Measurements from ENCODE around the gene ISG15. TPM values are rescaled to one million over a fixed set of nuclear protein-coding genes. Genes with fewer than 3 reads are reported as not detected.

Gene ISG15
- polyA plus RNA-seq, 1 of the 3 experiments (the other 2 are of a cell fraction): 28.6 TPM

DNA sequence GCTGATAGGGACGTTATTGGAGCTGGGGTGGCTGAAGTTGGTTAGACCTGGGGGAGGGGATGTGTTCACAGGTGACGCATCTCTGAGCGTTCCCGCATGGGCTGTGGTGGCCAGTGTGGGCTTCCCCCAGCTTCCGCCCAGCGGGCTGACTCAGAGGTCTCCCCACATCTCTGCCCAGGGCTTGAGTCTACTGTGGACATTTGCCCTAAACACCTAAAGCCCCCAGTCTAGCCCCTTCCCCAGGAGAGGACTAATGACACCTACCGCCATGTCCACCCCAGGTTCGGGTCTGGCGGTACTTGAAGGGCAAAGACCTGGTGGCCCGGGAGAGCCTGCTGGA lies 8.6 kb downstream of the ISG15 start:
- H3K27ac ChIP-seq (ENCODE audit: low read depth in 2 of 2, low read length in 1 of 2): no peak overlapping the region
- H3K9ac ChIP-seq: no peak overlapping the region
- peaks cover 0 to 6% of the 10 kb centered on the region in 2 experiments for H3K36me3 ChIP-seq (replicated peaks in 1 of 2; ENCODE audit: control insufficient read depth in 1 of 2, insufficient read depth in 2 of 2, low read length in 1 of 2)
- no peaks in the 10 kb centered on the region for H3K9me3 ChIP-seq
- H3F3A ChIP-seq (replicated peaks; ENCODE audit: insufficient read depth): no peaks in the 10 kb centered on the region
- no peak overlapping the region for H3K4me2 ChIP-seq
- H3K4me1 ChIP-seq (ENCODE audit: control insufficient read depth in 1 of 2, insufficient read depth in 2 of 2, low read depth in 1 of 2, low read length in 1 of 2): peaks cover 0 to 10% of the 10 kb centered on the region in 2 experiments; a peak in 1 of 4 replicates
- no peaks in the 10 kb centered on the region for H3K27me3 ChIP-seq (ENCODE audit: insufficient read depth)
- 96% methylated on average over 8 of the region's 10 CpGs for WGBS (ENCODE audit: low lambda C conversion rate)
- TF ChIP-seq NFIC (IDR thresholded peaks at IDR 0.05; ENCODE audit: borderline replicate concordance): no peak
- ChIA-PET CTCF (interaction anchor here (1.1 to 6.0 kb wide), 6 partner anchors 11 to 270 kb away, joined by 3 to 52 read pairs (median 6); no protein-coding TSS in a partner anchor), POLR2A (no interaction called here)
- no peaks in the 10 kb centered on the region for H3K9me2 ChIP-seq
- H3K79me2 ChIP-seq (ENCODE audit: insufficient read depth): no peaks in the 10 kb centered on the region
- H4K20me1 ChIP-seq (ENCODE audit: insufficient read depth): peaks cover 4% of the 10 kb centered on the region; the same call in 1 of the 2 replicates
- no peak overlapping the region for H2AFZ ChIP-seq (ENCODE audit: low read depth)
- no peak overlapping the region for H3K4me3 ChIP-seq (ENCODE audit: low read depth in 2 of 2, low read length in 1 of 2)
- no peak for DNase-seq

GRCh38 chr1:1022302-1023009 lies 9.2 kb downstream of the ISG15 start:
- Histone ChIP-seq H3K4me1 (ENCODE audit: control insufficient read depth in 1 of 2, insufficient read depth in 2 of 2, low read depth in 1 of 2, low read length in 1 of 2) (peaks cover 0 to 10% of the 10 kb centered on the region in 2 experiments; a peak in 1 of 4 replicates), H2AFZ (ENCODE audit: low read depth) (no peak overlapping the region), H3F3A (replicated peaks; ENCODE audit: insufficient read depth) (no peaks in the 10 kb centered on the region), H3K79me2 (ENCODE audit: insufficient read depth) (no peaks in the 10 kb centered on the region), H3K4me2 (no peak overlapping the region), H3K9me2 (no peaks in the 10 kb centered on the region), H3K27ac (ENCODE audit: low read depth in 2 of 2, low read length in 1 of 2) (no peak overlapping the region), H3K9ac (no peak overlapping the region), H3K36me3 (replicated peaks in 1 of 2; ENCODE audit: control insufficient read depth in 1 of 2, insufficient read depth in 2 of 2, low read length in 1 of 2) (peaks cover 0 to 8% of the 10 kb centered on the region in 2 experiments), H3K4me3 (ENCODE audit: low read depth in 2 of 2, low read length in 1 of 2) (no peak overlapping the region), H4K20me1 (ENCODE audit: insufficient read depth) (peaks cover 6% of the 10 kb centered on the region; the same call in 1 of the 2 replicates), H3K27me3 (ENCODE audit: insufficient read depth) (no peaks in the 10 kb centered on the region), H3K9me3 (no peaks in the 10 kb centered on the region)
- ChIA-PET CTCF (interaction anchor here (1.6 to 6.0 kb wide), 4 partner anchors 11 to 269 kb away, joined by 6 to 52 read pairs (median 26); no protein-coding TSS in a partner anchor), POLR2A (no interaction called here)
- WGBS (ENCODE audit: low lambda C conversion rate): 84% methylated on average over 6 of the region's 27 CpGs
- no peak for DNase-seq
- TF ChIP-seq FOXM1 (IDR thresholded peaks at IDR 0.05; ENCODE audit: low read depth) (no peak), FOXJ3 (CRISPR knock-in tag; IDR thresholded peaks at IDR 0.05) (no peak), RFX5 (IDR thresholded peaks at IDR 0.05; ENCODE audit: low read length) (no peak)

- Histone ChIP-seq H3K79me2 (ENCODE audit: insufficient read depth) (no peaks in the 10 kb centered on the region), H3K36me3 (replicated peaks in 1 of 2; ENCODE audit: control insufficient read depth in 1 of 2, insufficient read depth in 2 of 2, low read length in 1 of 2) (peaks cover 0 to 10% of the 10 kb centered on the region in 2 experiments)
- 86% methylated on average over 9 of the region's 13 CpGs for WGBS (ENCODE audit: low lambda C conversion rate)
- TF ChIP-seq CTCF (IDR thresholded peaks at IDR 0.05) (no peak), TEAD4 (IDR thresholded peaks at IDR 0.05; ENCODE audit: borderline replicate concordance, insufficient read depth) (no peak), NFIC (IDR thresholded peaks at IDR 0.05; ENCODE audit: borderline replicate concordance) (no peak), TAF1 (IDR thresholded peaks at IDR 0.05; ENCODE audit: borderline replicate concordance, low read depth, low read length) (no peak), FOXM1 (IDR thresholded peaks at IDR 0.05; ENCODE audit: low read depth) (no peak), RAD21 (IDR thresholded peaks at IDR 0.05; ENCODE audit: low read length) (no peak), MEF2A (IDR thresholded peaks at IDR 0.05; ENCODE audit: borderline replicate concordance, low read depth) (no peak), SMC3 (IDR thresholded peaks at IDR 0.05; ENCODE audit: low read depth, low read length) (no peak), SIN3A (IDR thresholded peaks at IDR 0.05; ENCODE audit: borderline replicate concordance, low read depth, low read length) (no peak), FOSL2 (IDR thresholded peaks at IDR 0.05; ENCODE audit: borderline replicate concordance, low read depth) (no peak), EP300 (IDR thresholded peaks at IDR 0.05; ENCODE audit: borderline replicate concordance in 1 of 2, low read depth in 1 of 2, low read length in 1 of 2) (no peak), FOXJ3 (CRISPR knock-in tag; IDR thresholded peaks at IDR 0.05) (no peak)
- TF ChIP-seq, protein P1, sequence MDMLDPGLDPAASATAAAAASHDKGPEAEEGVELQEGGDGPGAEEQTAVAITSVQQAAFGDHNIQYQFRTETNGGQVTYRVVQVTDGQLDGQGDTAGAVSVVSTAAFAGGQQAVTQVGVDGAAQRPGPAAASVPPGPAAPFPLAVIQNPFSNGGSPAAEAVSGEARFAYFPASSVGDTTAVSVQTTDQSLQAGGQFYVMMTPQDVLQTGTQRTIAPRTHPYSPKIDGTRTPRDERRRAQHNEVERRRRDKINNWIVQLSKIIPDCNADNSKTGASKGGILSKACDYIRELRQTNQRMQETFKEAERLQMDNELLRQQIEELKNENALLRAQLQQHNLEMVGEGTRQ (IDR thresholded peaks at IDR 0.05; ENCODE audit: borderline replicate concordance, low read depth, low read length): no peak
Measured at GRCh38 chr1:1023700-1024099, 10.4 kb downstream of the ISG15 start.

More at GRCh38 chr1:1023700-1024099, 10.4 kb downstream of the ISG15 start:
- ChIA-PET POLR2A (interaction anchor here (0.6 kb wide), 1 partner anchor 41 kb away, joined by 3 read pairs; no protein-coding TSS in a partner anchor), CTCF (interaction anchor here (3.1 to 6.0 kb wide), 3 partner anchors 9 to 40 kb away, joined by 17 to 52 read pairs (median 46); no protein-coding TSS in a partner anchor)
- no peak overlapping the region for H3K9ac ChIP-seq
- H3K27me3 ChIP-seq (ENCODE audit: insufficient read depth): no peaks in the 10 kb centered on the region
- no peak overlapping the region for H2AFZ ChIP-seq (ENCODE audit: low read depth)
- no peak for DNase-seq
- no peak overlapping the region for H3K4me3 ChIP-seq (ENCODE audit: low read depth in 2 of 2, low read length in 1 of 2)
- H3K9me2 ChIP-seq: no peaks in the 10 kb centered on the region
- H4K20me1 ChIP-seq (ENCODE audit: insufficient read depth): peaks cover 6% of the 10 kb centered on the region; the same call in 1 of the 2 replicates
- no peak overlapping the region for H3K27ac ChIP-seq (ENCODE audit: low read depth in 2 of 2, low read length in 1 of 2)
- no peaks in the 10 kb centered on the region for H3K9me3 ChIP-seq
- peaks cover 0 to 10% of the 10 kb centered on the region in 2 experiments; a peak in 1 of 4 replicates for H3K4me1 ChIP-seq (ENCODE audit: control insufficient read depth in 1 of 2, insufficient read depth in 2 of 2, low read depth in 1 of 2, low read length in 1 of 2)
- no peak overlapping the region for H3K4me2 ChIP-seq
- H3F3A ChIP-seq (replicated peaks; ENCODE audit: insufficient read depth): no peaks in the 10 kb centered on the region
